NCI-H2081 treated with DMSO at 0.1 percent for 48 hours (cell line): ENCODE measurements around the gene MEIS3.
A peak's percentile ranks its signal among the peaks of the same experiment; 100 is the strongest.
"Not testable (repeated sequence)": the region's sequence is repeated elsewhere in the genome, so short reads cannot be mapped to it uniquely, and the experiment has no call there.

Experiments
- DNase-seq: peaks from one replicate; lab custom pipeline; 2025; lab: John Stamatoyannopoulos, UW

The MEIS3 gene

GRCh38 chr19:47386582-47386981, 32.7 kb downstream of the MEIS3 start:
- not testable (repeated sequence) for DNase-seq

- not testable (repeated sequence) for DNase-seq
These were observed 34.8 kb downstream of the MEIS3 start for GRCh38 chr19:47384533-47384932.

GRCh38 chr19:47383890-47384289, 35.4 kb downstream of the MEIS3 start:
- DNase-seq, result not testable (repeated sequence)

- no peak for DNase-seq
These were observed 37.6 kb downstream of the MEIS3 start for GRCh38 chr19:47381653-47382279.

GRCh38 chr19:47381121-47381520, 38.2 kb downstream of the MEIS3 start:
- no peak for DNase-seq

- DNase-seq, result no peak
These were observed 38.8 kb downstream of the MEIS3 start for GRCh38 chr19:47380559-47380958.

- no peak for DNase-seq
These were observed 39.9 kb downstream of the MEIS3 start for GRCh38 chr19:47379381-47379938.

GRCh38 chr19:47378246-47378645, 41.1 kb downstream of the MEIS3 start:
- no peak for DNase-seq

- DNase-seq, result no peak
These were observed 41.5 kb downstream of the MEIS3 start for GRCh38 chr19:47377801-47378200.

- DNase-seq, result peak; percentile 40
These were observed 42.1 kb downstream of the MEIS3 start for GRCh38 chr19:47377208-47377701.

- DNase-seq, result no peak
These were observed 42.7 kb downstream of the MEIS3 start for GRCh38 chr19:47376589-47377144.

- no peak for DNase-seq
These were observed 43.4 kb downstream of the MEIS3 start for GRCh38 chr19:47375694-47376588.

- no peak for DNase-seq
These were observed 44.2 kb downstream of the MEIS3 start for GRCh38 chr19:47374876-47375693.

- no peak for DNase-seq
These were observed 45.8 kb downstream of the MEIS3 start for GRCh38 chr19:47373246-47374240.

- no peak for DNase-seq
These were observed 46.7 kb downstream of the MEIS3 start for GRCh38 chr19:47372603-47373002.

GRCh38 chr19:47371261-47371660, 48.1 kb downstream of the MEIS3 start:
- DNase-seq, result no peak

- no peak for DNase-seq
These were observed 49.2 kb downstream of the MEIS3 start for GRCh38 chr19:47370045-47370611.

- DNase-seq, result not testable (repeated sequence)
These were observed 53.9 kb downstream of the MEIS3 start for GRCh38 chr19:47365455-47365854.

- DNase-seq, result no peak
These were observed 55.4 kb downstream of the MEIS3 start for GRCh38 chr19:47363758-47364531.
